HG02973 (cell line): ENCODE measurements around the gene MCM8.
"Not testable (repeated sequence)": the region's sequence is repeated elsewhere in the genome, so short reads cannot be mapped to it uniquely, and the experiment has no call there.

Experiments
- ATAC-seq: cut with Tn5 transposase; IDR thresholded peaks from one replicate; pipeline ENCODE4 v1.9.1; 2021; ENCODE audit warnings: moderate library complexity; ENCODE audit not compliant: unreplicated experiment

The MCM8 gene

GRCh38 chr20:5999783-6000182, 49.3 kb downstream of the MCM8 start:
- ATAC-seq = no peak

GRCh38 chr20:6000871-6001270, 50.4 kb downstream of the MCM8 start:
- no peak for ATAC-seq

GRCh38 chr20:6006603-6006949, 56.1 kb downstream of the MCM8 start:
- ATAC-seq = no peak

- ATAC-seq = no peak
Observed at GRCh38 chr20:6007094-6007528, 56.7 kb downstream of the MCM8 start.

- no peak for ATAC-seq
Observed at GRCh38 chr20:6007529-6008103, 57.2 kb downstream of the MCM8 start.

- ATAC-seq = no peak
Observed at GRCh38 chr20:6008254-6008653, 57.8 kb downstream of the MCM8 start.

GRCh38 chr20:6012179-6012578, 61.7 kb downstream of the MCM8 start:
- no peak for ATAC-seq

GRCh38 chr20:6014017-6014416, 63.6 kb downstream of the MCM8 start:
- no peak for ATAC-seq

GRCh38 chr20:6014957-6015356, 64.5 kb downstream of the MCM8 start:
- ATAC-seq = no peak

- no peak for ATAC-seq
Observed at GRCh38 chr20:6017467-6017866, 67.0 kb downstream of the MCM8 start.

- ATAC-seq = no peak
Observed at GRCh38 chr20:6017880-6018279, 67.4 kb downstream of the MCM8 start.

GRCh38 chr20:6024768-6025167, 74.3 kb downstream of the MCM8 start:
- ATAC-seq = no peak

GRCh38 chr20:6026051-6026450, 75.6 kb downstream of the MCM8 start:
- ATAC-seq = no peak

GRCh38 chr20:6028818-6029217, 78.4 kb downstream of the MCM8 start:
- ATAC-seq = no peak

GRCh38 chr20:6029538-6029937, 79.1 kb downstream of the MCM8 start:
- no peak for ATAC-seq

GRCh38 chr20:6030453-6031080, 80.1 kb downstream of the MCM8 start:
- ATAC-seq = no peak

- ATAC-seq = not testable (repeated sequence)
Observed at GRCh38 chr20:6032907-6033306, 82.5 kb downstream of the MCM8 start.

GRCh38 chr20:6034134-6034969, 83.9 kb downstream of the MCM8 start:
- ATAC-seq = no peak

GRCh38 chr20:6036213-6036612, 85.8 kb downstream of the MCM8 start:
- no peak for ATAC-seq

- no peak for ATAC-seq
Observed at GRCh38 chr20:6037082-6037481, 86.6 kb downstream of the MCM8 start.

GRCh38 chr20:6038256-6038655, 87.8 kb downstream of the MCM8 start:
- ATAC-seq = no peak

- no peak for ATAC-seq
Observed at GRCh38 chr20:6039766-6040165, 89.3 kb downstream of the MCM8 start.
